GM23338 (cell line): Measurements from ENCODE around the gene B4GALT1. TPM values are rescaled to one million over a fixed set of nuclear protein-coding genes. Genes with fewer than 3 reads are reported as not detected.

ENCODE experiments used
- ATAC-seq: fragments of 200-7000 bp; cut with Tn5 transposase; 3 replicates; pipeline ENCODE4 v1.9.1; 2020
- DNase-seq: peaks from one replicate; pipeline ENCODE4 v3.0.0-alpha.2; 2015; ENCODE audit warnings: low spot score
- H2AFZ ChIP-seq: fragments of 200-600 bp; sonication (generic); 2 replicates; pipeline ENCODE4 v1.8.0; 2016; ENCODE audit warnings: antibody characterized with exemption, mild to moderate bottlenecking, moderate library complexity
- H3F3A ChIP-seq: fragments of 200-600 bp; sonication (generic); replicated peaks from 2 replicates; pipeline ENCODE4 v1.8.0; 2017; ENCODE audit warnings: antibody characterized with exemption, mixed run types, low read depth
- H3K27ac ChIP-seq: fragments of 200-600 bp; sonication (generic); 2 replicates; pipeline ENCODE4 v1.6.1; 2016; ENCODE audit warnings: low read depth
- H3K27me3 ChIP-seq: fragments of 200-600 bp; sonication (generic); 2 replicates; pipeline ENCODE4 v1.8.0; 2016; ENCODE audit warnings: mild to moderate bottlenecking, mixed run types, moderate library complexity; ENCODE audit not compliant: insufficient read depth
- H3K36me3 ChIP-seq: fragments of 200-600 bp; sonication (generic); 2 replicates; pipeline ENCODE4 v1.8.0; 2016; ENCODE audit warnings: mild to moderate bottlenecking; ENCODE audit not compliant: insufficient read depth
- H3K4me1 ChIP-seq: fragments of 200-600 bp; sonication (generic); 2 replicates; pipeline ENCODE4 v1.8.0; 2016; ENCODE audit warnings: mild to moderate bottlenecking, moderate library complexity; ENCODE audit not compliant: insufficient read depth
- H3K4me2 ChIP-seq: fragments of 200-600 bp; sonication (generic); 2 replicates; pipeline ENCODE4 v1.7.1; 2017; ENCODE audit warnings: mixed run types
- H3K4me3 ChIP-seq: fragments of 200-600 bp; sonication (generic); 2 replicates; pipeline ENCODE4 v1.6.1; 2016; ENCODE audit warnings: mixed run types
- H3K79me2 ChIP-seq: fragments of 200-600 bp; sonication (generic); replicated peaks from 2 replicates; pipeline ENCODE4 v1.8.0; 2017; ENCODE audit warnings: mild to moderate bottlenecking; ENCODE audit not compliant: insufficient read depth
- H3K9me2 ChIP-seq: fragments of 200-600 bp; sonication (generic); 2 replicates; pipeline ENCODE4 v1.8.0; 2017; ENCODE audit not compliant: insufficient read depth
- H4K20me1 ChIP-seq: fragments of 200-600 bp; sonication (generic); replicated peaks from 2 replicates; pipeline ENCODE4 v1.8.0; 2017; ENCODE audit warnings: mild to moderate bottlenecking; ENCODE audit not compliant: insufficient read depth
- H3K27ac Mint-ChIP-seq: 2 replicates; pipeline ENCODE4 v1.8.0; 2020; ENCODE audit warnings: inconsistent platforms, mild to moderate bottlenecking, moderate library complexity, mixed read lengths
- H3K27me3 Mint-ChIP-seq: 3 replicates; pipeline ENCODE4 v1.8.0; 2022; ENCODE audit warnings: low read depth, mild to moderate bottlenecking, moderate library complexity, mixed read lengths, inconsistent platforms; ENCODE audit not compliant: insufficient read depth, poor library complexity
- H3K36me3 Mint-ChIP-seq: 3 replicates; pipeline ENCODE4 v1.8.0; 2021; ENCODE audit warnings: low read depth, mild to moderate bottlenecking, inconsistent platforms, moderate library complexity, mixed read lengths
- H3K4me1 Mint-ChIP-seq: 3 replicates; pipeline ENCODE4 v1.8.0; 2020; ENCODE audit warnings: mild to moderate bottlenecking, inconsistent platforms, mixed read lengths
- H3K4me3 Mint-ChIP-seq: 3 replicates; pipeline ENCODE4 v1.8.0; 2021; ENCODE audit warnings: moderate library complexity, mild to moderate bottlenecking, inconsistent platforms, mixed read lengths
- H3K9me3 Mint-ChIP-seq: 3 replicates; pipeline ENCODE4 v1.8.0; 2020; ENCODE audit warnings: moderate library complexity, mild to moderate bottlenecking, inconsistent platforms, mixed read lengths
- CREB1 ChIP-seq: fragments of 250-450 bp; sonication (Bioruptor Pico); IDR thresholded peaks from 2 replicates; pipeline ENCODE4 v1.5.0; 2020; ENCODE audit warnings: low read depth, mild to moderate bottlenecking, moderate library complexity
- EZH2 ChIP-seq: fragments of 200-600 bp; sonication (generic); IDR thresholded peaks from one replicate; pipeline ENCODE4 v1.8.0; 2017; ENCODE audit warnings: antibody characterized with exemption, mild to moderate bottlenecking, low read depth; ENCODE audit not compliant: unreplicated experiment
- EZH2phosphoT487 ChIP-seq: fragments of 200-600 bp; sonication (generic); IDR thresholded peaks from one replicate; pipeline ENCODE4 v1.8.1; 2018; ENCODE audit warnings: antibody characterized with exemption; ENCODE audit not compliant: unreplicated experiment
- JUNB ChIP-seq: IDR thresholded peaks from one replicate; pipeline ENCODE4 v1.6.1; 2016; ENCODE audit warnings: antibody characterized with exemption; ENCODE audit not compliant: unreplicated experiment
- NANOG ChIP-seq: IDR thresholded peaks from 2 replicates; pipeline ENCODE4 v1.6.1; 2016; ENCODE audit warnings: antibody characterized with exemption, borderline replicate concordance
- POLR2AphosphoS5 ChIP-seq: IDR thresholded peaks from 2 replicates; pipeline ENCODE4 v1.6.1; 2016; ENCODE audit warnings: antibody characterized with exemption, low read depth
- STAT1 ChIP-seq: IDR thresholded peaks from one replicate; pipeline ENCODE4 v1.6.1; 2016; ENCODE audit warnings: antibody characterized with exemption; ENCODE audit not compliant: unreplicated experiment
- ZNF114 ChIP-seq: fragments of 250-450 bp; sonication (Bioruptor Pico); IDR thresholded peaks from 2 replicates; pipeline ENCODE4 v1.5.0; 2020; ENCODE audit warnings: mild to moderate bottlenecking, moderate library complexity
- ZNF331 ChIP-seq: fragments of 250-450 bp; sonication (Bioruptor Pico); IDR thresholded peaks from 2 replicates; pipeline ENCODE4 v1.5.0; 2020; ENCODE audit warnings: low read depth, mild to moderate bottlenecking, moderate library complexity
- polyA plus RNA-seq: library from polyadenylated mRNA; unstranded; fragments of >200 nt; fragmentation: Nextera tagmentation; extraction: Ambion mirVana; gene quantifications from 2 replicates; pipeline ENCODE4 v1.2.1, GENCODE V29; 2016
- total RNA-seq: library from RNA; depleted of rRNA; stranded (reverse); fragments of >200 nt; shearing (Covaris generic); gene quantifications from 2 replicates; pipeline ENCODE4 v1.2.3, GENCODE V29; 2014
- TF ChIP-seq, protein P1 (sequence below): IDR thresholded peaks from 2 replicates; pipeline ENCODE4 v1.6.1; 2016; ENCODE audit warnings: antibody characterized with exemption
- TF ChIP-seq, protein P2 (sequence below): fragments of 250-450 bp; sonication (Bioruptor Pico); IDR thresholded peaks from 2 replicates; pipeline ENCODE4 v1.5.0; 2020; ENCODE audit warnings: mild to moderate bottlenecking, moderate library complexity
- TF ChIP-seq, protein P3 (sequence below), 2 experiments: fragments of 200-600 bp in 1 of 2; sonication (generic) in 1 of 2; conservative IDR thresholded peaks; 2 replicates each; pipeline versions ENCODE4 v1.5.1 to v1.6.1; 2016 to 2017; ENCODE audit warnings: antibody characterized with exemption in 2 of 2, low read depth in 2 of 2, mild to moderate bottlenecking in 2 of 2, moderate library complexity in 1 of 2
- TF ChIP-seq, protein P4 (sequence below): IDR thresholded peaks from one replicate; pipeline ENCODE4 v1.6.1; 2018; ENCODE audit warnings: antibody characterized with exemption; ENCODE audit not compliant: unreplicated experiment

The B4GALT1 gene
- total and polyA plus RNA-seq, 2 experiments from 2014 or later = 6.3 to 15.8 TPM

DNA sequence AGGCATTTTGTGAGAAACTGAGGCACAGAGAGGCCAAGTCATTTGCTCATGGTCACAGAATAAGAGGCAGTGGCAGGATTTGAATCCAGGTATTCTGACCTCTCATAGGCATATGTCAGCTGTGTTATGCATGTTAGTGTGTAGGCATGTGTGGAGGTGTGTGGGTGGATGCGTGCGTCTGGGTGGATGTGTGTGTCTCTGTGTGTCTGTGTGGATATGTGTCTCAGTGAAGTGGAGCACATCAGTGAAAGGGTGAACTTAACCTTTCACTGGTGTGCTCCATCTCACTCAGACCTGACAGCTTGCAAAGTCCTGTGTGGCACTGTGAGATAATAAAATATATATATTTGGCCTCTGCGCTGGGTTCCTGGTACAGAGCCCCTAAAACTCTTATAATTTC is 58.7 kb downstream of the B4GALT1 start:
- no peak overlapping the region for H3K4me3 Mint-ChIP-seq
- Histone ChIP-seq H3K4me3 (no peak overlapping the region), H3K4me1 (peaks cover 15% of the 10 kb centered on the region; the same call in 1 of the 2 replicates), H2AFZ (no peak overlapping the region), H3K4me2 (no peak overlapping the region), H4K20me1 (no peaks in the 10 kb centered on the region; the same call in 1 of the 2 replicates), H3K79me2 (no peaks in the 10 kb centered on the region), H3K27ac (no peak overlapping the region), H3K36me3 (no peaks in the 10 kb centered on the region), H3K9me2 (no peaks in the 10 kb centered on the region), H3F3A (no peaks in the 10 kb centered on the region; the same call in 1 of the 2 replicates), H3K27me3 (no peaks in the 10 kb centered on the region)
- peaks cover 6% of the 10 kb centered on the region for H3K27me3 Mint-ChIP-seq
- ATAC-seq (no peak), DNase-seq (no peak)
- H3K4me1 Mint-ChIP-seq = peaks cover 35% of the 10 kb centered on the region
- H3K27ac Mint-ChIP-seq = no peak overlapping the region
- peaks cover under 1% of the 10 kb centered on the region; the same call in 1 of the 3 replicates for H3K36me3 Mint-ChIP-seq
- H3K9me3 Mint-ChIP-seq = no peaks in the 10 kb centered on the region
- TF ChIP-seq, protein P1, sequence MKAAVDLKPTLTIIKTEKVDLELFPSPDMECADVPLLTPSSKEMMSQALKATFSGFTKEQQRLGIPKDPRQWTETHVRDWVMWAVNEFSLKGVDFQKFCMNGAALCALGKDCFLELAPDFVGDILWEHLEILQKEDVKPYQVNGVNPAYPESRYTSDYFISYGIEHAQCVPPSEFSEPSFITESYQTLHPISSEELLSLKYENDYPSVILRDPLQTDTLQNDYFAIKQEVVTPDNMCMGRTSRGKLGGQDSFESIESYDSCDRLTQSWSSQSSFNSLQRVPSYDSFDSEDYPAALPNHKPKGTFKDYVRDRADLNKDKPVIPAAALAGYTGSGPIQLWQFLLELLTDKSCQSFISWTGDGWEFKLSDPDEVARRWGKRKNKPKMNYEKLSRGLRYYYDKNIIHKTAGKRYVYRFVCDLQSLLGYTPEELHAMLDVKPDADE = no peak
- TF ChIP-seq POLR2AphosphoS5 (no peak), STAT1 (no peak), ZNF114 (CRISPR knock-in tag) (no peak), ZNF331 (CRISPR knock-in tag) (no peak), CREB1 (CRISPR knock-in tag) (no peak), EZH2phosphoT487 (no peak), JUNB (no peak), NANOG (no peak), EZH2 (no peak)
- TF ChIP-seq, protein P2, sequence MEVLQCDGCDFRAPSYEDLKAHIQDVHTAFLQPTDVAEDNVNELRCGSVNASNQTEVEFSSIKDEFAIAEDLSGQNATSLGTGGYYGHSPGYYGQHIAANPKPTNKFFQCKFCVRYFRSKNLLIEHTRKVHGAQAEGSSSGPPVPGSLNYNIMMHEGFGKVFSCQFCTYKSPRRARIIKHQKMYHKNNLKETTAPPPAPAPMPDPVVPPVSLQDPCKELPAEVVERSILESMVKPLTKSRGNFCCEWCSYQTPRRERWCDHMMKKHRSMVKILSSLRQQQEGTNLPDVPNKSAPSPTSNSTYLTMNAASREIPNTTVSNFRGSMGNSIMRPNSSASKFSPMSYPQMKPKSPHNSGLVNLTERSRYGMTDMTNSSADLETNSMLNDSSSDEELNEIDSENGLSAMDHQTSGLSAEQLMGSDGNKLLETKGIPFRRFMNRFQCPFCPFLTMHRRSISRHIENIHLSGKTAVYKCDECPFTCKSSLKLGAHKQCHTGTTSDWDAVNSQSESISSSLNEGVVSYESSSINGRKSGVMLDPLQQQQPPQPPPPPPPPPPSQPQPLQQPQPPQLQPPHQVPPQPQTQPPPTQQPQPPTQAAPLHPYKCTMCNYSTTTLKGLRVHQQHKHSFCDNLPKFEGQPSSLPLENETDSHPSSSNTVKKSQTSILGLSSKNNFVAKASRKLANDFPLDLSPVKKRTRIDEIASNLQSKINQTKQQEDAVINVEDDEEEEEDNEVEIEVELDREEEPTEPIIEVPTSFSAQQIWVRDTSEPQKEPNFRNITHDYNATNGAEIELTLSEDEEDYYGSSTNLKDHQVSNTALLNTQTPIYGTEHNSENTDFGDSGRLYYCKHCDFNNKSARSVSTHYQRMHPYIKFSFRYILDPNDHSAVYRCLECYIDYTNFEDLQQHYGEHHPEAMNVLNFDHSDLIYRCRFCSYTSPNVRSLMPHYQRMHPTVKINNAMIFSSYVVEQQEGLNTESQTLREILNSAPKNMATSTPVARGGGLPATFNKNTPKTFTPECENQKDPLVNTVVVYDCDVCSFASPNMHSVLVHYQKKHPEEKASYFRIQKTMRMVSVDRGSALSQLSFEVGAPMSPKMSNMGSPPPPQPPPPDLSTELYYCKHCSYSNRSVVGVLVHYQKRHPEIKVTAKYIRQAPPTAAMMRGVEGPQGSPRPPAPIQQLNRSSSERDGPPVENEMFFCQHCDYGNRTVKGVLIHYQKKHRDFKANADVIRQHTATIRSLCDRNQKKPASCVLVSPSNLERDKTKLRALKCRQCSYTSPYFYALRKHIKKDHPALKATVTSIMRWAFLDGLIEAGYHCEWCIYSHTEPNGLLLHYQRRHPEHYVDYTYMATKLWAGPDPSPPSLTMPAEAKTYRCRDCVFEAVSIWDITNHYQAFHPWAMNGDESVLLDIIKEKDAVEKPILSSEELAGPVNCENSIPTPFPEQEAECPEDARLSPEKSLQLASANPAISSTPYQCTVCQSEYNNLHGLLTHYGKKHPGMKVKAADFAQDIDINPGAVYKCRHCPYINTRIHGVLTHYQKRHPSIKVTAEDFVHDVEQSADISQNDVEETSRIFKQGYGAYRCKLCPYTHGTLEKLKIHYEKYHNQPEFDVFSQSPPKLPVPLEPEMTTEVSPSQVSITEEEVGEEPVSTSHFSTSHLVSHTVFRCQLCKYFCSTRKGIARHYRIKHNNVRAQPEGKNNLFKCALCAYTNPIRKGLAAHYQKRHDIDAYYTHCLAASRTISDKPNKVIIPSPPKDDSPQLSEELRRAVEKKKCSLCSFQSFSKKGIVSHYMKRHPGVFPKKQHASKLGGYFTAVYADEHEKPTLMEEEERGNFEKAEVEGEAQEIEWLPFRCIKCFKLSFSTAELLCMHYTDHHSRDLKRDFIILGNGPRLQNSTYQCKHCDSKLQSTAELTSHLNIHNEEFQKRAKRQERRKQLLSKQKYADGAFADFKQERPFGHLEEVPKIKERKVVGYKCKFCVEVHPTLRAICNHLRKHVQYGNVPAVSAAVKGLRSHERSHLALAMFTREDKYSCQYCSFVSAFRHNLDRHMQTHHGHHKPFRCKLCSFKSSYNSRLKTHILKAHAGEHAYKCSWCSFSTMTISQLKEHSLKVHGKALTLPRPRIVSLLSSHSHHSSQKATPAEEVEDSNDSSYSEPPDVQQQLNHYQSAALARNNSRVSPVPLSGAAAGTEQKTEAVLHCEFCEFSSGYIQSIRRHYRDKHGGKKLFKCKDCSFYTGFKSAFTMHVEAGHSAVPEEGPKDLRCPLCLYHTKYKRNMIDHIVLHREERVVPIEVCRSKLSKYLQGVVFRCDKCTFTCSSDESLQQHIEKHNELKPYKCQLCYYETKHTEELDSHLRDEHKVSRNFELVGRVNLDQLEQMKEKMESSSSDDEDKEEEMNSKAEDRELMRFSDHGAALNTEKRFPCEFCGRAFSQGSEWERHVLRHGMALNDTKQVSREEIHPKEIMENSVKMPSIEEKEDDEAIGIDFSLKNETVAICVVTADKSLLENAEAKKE = no peak
- TF ChIP-seq, protein P3, sequence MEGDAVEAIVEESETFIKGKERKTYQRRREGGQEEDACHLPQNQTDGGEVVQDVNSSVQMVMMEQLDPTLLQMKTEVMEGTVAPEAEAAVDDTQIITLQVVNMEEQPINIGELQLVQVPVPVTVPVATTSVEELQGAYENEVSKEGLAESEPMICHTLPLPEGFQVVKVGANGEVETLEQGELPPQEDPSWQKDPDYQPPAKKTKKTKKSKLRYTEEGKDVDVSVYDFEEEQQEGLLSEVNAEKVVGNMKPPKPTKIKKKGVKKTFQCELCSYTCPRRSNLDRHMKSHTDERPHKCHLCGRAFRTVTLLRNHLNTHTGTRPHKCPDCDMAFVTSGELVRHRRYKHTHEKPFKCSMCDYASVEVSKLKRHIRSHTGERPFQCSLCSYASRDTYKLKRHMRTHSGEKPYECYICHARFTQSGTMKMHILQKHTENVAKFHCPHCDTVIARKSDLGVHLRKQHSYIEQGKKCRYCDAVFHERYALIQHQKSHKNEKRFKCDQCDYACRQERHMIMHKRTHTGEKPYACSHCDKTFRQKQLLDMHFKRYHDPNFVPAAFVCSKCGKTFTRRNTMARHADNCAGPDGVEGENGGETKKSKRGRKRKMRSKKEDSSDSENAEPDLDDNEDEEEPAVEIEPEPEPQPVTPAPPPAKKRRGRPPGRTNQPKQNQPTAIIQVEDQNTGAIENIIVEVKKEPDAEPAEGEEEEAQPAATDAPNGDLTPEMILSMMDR (conservative IDR thresholded peaks at IDR 0.05; ENCODE audit: low read depth in 2 of 2) = no peak
- TF ChIP-seq, protein P4, sequence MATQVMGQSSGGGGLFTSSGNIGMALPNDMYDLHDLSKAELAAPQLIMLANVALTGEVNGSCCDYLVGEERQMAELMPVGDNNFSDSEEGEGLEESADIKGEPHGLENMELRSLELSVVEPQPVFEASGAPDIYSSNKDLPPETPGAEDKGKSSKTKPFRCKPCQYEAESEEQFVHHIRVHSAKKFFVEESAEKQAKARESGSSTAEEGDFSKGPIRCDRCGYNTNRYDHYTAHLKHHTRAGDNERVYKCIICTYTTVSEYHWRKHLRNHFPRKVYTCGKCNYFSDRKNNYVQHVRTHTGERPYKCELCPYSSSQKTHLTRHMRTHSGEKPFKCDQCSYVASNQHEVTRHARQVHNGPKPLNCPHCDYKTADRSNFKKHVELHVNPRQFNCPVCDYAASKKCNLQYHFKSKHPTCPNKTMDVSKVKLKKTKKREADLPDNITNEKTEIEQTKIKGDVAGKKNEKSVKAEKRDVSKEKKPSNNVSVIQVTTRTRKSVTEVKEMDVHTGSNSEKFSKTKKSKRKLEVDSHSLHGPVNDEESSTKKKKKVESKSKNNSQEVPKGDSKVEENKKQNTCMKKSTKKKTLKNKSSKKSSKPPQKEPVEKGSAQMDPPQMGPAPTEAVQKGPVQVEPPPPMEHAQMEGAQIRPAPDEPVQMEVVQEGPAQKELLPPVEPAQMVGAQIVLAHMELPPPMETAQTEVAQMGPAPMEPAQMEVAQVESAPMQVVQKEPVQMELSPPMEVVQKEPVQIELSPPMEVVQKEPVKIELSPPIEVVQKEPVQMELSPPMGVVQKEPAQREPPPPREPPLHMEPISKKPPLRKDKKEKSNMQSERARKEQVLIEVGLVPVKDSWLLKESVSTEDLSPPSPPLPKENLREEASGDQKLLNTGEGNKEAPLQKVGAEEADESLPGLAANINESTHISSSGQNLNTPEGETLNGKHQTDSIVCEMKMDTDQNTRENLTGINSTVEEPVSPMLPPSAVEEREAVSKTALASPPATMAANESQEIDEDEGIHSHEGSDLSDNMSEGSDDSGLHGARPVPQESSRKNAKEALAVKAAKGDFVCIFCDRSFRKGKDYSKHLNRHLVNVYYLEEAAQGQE = no peak
